Measurements from ENCODE around the gene KIF5C. TPM values are rescaled to one million over a fixed set of nuclear protein-coding genes. Genes with fewer than 3 reads are reported as not detected.

The KIF5C gene
- total RNA-seq, 2 donors from 2014 or later: 2.0 to 2.6 TPM

DNA sequence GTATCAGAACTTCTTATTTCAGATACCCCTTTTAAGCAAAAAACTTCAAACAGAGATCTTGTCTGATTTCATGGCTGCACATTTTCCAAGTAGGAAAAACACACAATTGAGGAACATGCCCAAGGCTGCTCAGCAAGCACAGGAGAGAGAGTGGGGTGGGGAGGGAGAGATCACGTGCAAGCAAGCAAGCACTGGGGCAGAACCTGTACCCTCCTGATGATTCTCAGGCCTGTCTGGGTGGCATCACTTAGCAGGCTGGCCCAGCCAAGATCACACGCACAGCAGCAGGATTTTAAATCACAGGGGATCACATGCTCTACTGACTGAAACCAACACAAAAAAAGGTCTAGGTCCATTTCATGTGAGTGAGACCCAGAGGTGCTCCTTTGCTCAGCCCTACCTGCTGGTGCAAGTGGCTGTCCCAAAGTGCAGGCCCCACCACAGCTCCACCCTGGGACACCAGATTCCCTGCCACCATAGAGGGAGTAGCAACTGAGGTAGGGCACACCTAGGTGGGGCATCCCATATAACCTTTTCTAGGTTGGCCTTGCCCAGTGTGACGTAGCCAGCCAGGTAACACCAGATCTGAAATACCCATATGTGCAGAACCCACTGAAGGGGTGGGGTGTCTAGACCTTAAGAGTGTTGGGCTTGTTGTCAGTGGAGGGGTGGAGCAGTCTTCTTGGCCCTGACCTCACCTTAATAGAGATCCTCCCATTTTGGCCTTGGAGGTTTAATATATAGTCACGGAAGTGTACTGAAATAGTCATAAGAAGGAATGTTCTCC lies 161.7 kb downstream of the KIF5C start:
- ATAC-seq: no peak
- intact Hi-C loops (cut with DNase I): no loop called here
- no peaks in the 10 kb centered on the region for H3K27me3 ChIP-seq
- H3K36me3 ChIP-seq (replicated peaks in 1 of 2; ENCODE audit: insufficient read depth in 1 of 2, low read depth in 2 of 2): no peaks in the 10 kb centered on the region
- TF ChIP-seq, protein P1, sequence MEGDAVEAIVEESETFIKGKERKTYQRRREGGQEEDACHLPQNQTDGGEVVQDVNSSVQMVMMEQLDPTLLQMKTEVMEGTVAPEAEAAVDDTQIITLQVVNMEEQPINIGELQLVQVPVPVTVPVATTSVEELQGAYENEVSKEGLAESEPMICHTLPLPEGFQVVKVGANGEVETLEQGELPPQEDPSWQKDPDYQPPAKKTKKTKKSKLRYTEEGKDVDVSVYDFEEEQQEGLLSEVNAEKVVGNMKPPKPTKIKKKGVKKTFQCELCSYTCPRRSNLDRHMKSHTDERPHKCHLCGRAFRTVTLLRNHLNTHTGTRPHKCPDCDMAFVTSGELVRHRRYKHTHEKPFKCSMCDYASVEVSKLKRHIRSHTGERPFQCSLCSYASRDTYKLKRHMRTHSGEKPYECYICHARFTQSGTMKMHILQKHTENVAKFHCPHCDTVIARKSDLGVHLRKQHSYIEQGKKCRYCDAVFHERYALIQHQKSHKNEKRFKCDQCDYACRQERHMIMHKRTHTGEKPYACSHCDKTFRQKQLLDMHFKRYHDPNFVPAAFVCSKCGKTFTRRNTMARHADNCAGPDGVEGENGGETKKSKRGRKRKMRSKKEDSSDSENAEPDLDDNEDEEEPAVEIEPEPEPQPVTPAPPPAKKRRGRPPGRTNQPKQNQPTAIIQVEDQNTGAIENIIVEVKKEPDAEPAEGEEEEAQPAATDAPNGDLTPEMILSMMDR (IDR thresholded peaks at IDR 0.05): no peak
- no peak for TF ChIP-seq POLR2A (IDR thresholded peaks at IDR 0.05)
- DNase-seq: no peak
- H3K4me1 ChIP-seq: peaks cover 13% of the 10 kb centered on the region
- WGBS, 2 donors: 57 to 61% methylated on average over 4 of the region's 4 CpGs
- no peaks in the 10 kb centered on the region for H3K9me3 ChIP-seq
- no peak overlapping the region for H3K27ac ChIP-seq
- no peak overlapping the region for H3K4me3 ChIP-seq

DNA sequence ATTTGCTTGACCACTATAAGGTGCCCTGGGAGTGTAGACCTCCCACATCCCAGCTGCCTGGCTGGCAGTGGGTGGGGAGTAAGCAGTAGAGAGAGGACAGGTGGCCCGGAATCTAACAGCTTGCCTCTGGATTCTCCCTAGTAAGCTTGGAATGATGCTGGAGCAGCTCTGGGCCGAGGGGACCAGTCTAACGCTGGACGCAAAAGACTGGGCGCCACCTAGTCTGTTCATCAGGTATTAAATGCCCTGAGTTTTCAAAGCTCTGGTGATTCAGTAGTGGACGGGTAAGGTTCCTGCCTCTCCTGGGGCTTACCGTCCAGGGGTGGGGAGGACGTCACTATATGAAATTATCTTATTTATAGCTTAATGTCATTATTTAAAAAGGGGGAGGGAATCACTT lies 162.8 kb downstream of the KIF5C start:
- DNase-seq (peak; percentile 46 to 63 (median 52)), ATAC-seq (peak; percentile 67)
- 17 to 43% methylated on average over 6 to 8 of the region's 8 CpGs for WGBS, 2 donors
- H3K36me3 ChIP-seq (replicated peaks in 1 of 2; ENCODE audit: insufficient read depth in 1 of 2, low read depth in 2 of 2): no peaks in the 10 kb centered on the region
- H3K4me1 ChIP-seq: peaks cover 13% of the 10 kb centered on the region
- H3K27ac ChIP-seq: peak overlapping the region in 3 of 4 donors; percentile 48 to 71 (median 64)
- H3K9me3 ChIP-seq: no peaks in the 10 kb centered on the region
- TF ChIP-seq, protein P1 (IDR thresholded peaks at IDR 0.05): peak in 6 of 7 experiments; percentile 9 to 37 (median 30)
- TF ChIP-seq POLR2A (IDR thresholded peaks at IDR 0.05): no peak
- no peaks in the 10 kb centered on the region for H3K27me3 ChIP-seq
- intact Hi-C loops (cut with DNase I): no loop called here
- H3K4me3 ChIP-seq: no peak overlapping the region

DNA sequence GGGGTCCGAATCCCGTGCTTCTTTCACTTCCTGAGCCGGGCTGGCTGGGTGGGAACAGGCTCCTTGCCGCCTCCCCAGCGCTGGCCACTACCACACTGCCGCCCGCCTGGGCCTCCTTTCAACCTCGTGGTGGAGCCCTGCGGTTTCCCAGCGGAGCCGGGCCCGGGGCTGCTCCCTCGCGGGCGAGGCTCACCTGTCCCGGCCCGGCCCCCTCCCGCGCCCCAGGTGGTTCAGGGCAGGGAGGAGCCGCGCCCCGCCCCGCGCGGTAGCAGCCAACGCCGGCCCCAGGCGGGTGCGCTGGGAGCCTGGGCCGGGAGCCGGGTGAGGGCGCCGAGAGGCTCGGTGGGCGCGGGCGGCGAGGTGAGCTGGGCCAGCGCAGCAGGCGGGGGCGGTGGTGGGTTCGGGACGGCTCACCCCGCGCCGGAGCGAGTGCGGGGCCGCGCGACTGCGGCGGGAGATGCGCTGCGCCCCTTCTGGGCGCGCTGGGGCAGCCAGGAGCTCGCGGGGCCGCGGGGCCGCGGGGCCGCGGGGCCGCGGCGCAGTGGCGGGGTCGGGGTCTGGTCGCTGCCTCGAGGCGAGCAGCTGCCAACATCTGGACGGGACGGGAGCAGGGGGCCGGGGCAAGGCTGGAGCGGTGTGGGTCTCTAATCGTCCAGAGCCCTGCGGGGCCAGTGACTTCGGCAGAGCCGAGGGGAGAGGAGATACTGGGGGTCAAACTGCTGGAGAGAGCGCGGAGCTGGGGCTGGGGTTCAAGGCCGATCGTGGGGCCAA lies 163.6 kb downstream of the KIF5C start, which contains the start of gene LYPD6B:
LYPD6B (plus strand) TSS at position 258 of the 771 bp plus-strand sequence. CDS start 92,250 bp downstream, outside the sequence.
- WGBS, 2 donors: 0 to 2% methylated on average over 20 to 34 of the region's 85 CpGs

DNA sequence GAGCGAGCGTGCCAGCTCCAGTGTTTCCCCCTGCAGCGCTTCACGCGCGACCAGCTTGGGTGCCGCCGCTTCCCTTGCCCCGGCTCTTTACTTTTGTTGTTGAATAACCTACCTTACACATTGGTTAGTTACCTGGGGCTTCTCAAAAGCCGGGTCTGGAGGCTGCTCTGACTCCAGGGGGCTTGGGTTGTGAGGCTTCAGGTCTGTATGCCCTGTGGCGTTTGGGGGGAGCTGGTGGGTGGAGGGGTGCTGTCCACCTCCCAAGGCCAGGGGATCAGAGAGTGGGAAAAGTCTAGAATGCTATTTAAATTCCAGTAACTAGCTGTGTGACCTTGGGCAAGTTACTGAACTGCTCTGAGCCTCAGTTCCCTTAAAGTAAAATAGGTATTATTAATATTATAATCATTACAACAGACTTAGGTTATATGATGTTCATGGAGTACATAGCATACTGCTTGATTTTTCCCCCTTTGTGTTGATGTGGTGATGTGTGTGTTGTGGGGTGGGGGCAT lies 164.2 kb downstream of the KIF5C start:
- Histone ChIP-seq H3K27ac (peak overlapping the region in 2 of 4 donors; percentile 64 to 71), H3K9me3 (no peaks in the 10 kb centered on the region), H3K4me1 (peaks cover 13% of the 10 kb centered on the region), H3K27me3 (no peaks in the 10 kb centered on the region), H3K36me3 (replicated peaks in 1 of 2; ENCODE audit: insufficient read depth in 1 of 2, low read depth in 2 of 2) (no peaks in the 10 kb centered on the region), H3K4me3 (peak overlapping the region in 1 of 2 donors; percentile 31)
- TF ChIP-seq, protein P1 (IDR thresholded peaks at IDR 0.05): no peak
- TF ChIP-seq POLR2A (IDR thresholded peaks at IDR 0.05): no peak
- ATAC-seq (no peak), DNase-seq (peak in 1 of 4 donors; percentile 10)
- intact Hi-C loops (cut with DNase I): no loop called here
- WGBS, 2 donors: 6 to 10% methylated on average over 11 of the region's 11 CpGs

More for the DNA sequence above, 163.6 kb downstream of the KIF5C start, which contains the start of gene LYPD6B:
- no peaks in the 10 kb centered on the region for H3K36me3 ChIP-seq (replicated peaks in 1 of 2; ENCODE audit: insufficient read depth in 1 of 2, low read depth in 2 of 2)
- peak within 1 kb of the TSS; percentile 39 to 71 (median 56) for H3K27ac ChIP-seq
- intact Hi-C loops (cut with DNase I): no loop called here
- DNase-seq (peak; percentile 74 to 86 (median 77)), ATAC-seq (peak; percentile 89)
- TF ChIP-seq, protein P1 (IDR thresholded peaks at IDR 0.05): peak in 2 of 7 experiments; percentile 19 to 37
- peak; percentile 11 to 56 (median 23) for TF ChIP-seq POLR2A (IDR thresholded peaks at IDR 0.05)
- no peaks in the 10 kb centered on the region for H3K27me3 ChIP-seq
- H3K4me3 ChIP-seq: peak within 1 kb of the TSS in 1 of 2 donors; percentile 31
- peaks cover 13% of the 10 kb centered on the region for H3K4me1 ChIP-seq
- H3K9me3 ChIP-seq: no peaks in the 10 kb centered on the region

Measured in body of pancreas (tissue), 4 donors.